Skeletal muscle tissue (tissue), 4 donors: ENCODE measurements around the gene MEF2A. TPM values are rescaled to one million over a fixed set of nuclear protein-coding genes. Genes with fewer than 3 reads are reported as not detected.

Source experiments
- H3K27ac ChIP-seq: one replicate; pipeline ENCODE4 v1.7.0; 2013; ENCODE audit warnings: mild to moderate bottlenecking, low read depth, low read length, inconsistent platforms
- H3K27me3 ChIP-seq, 3 donors: one replicate each; pipeline ENCODE4 v1.7.0; 2013; ENCODE audit warnings: low read length in 3 of 3; ENCODE audit not compliant: control insufficient read depth in 3 of 3, insufficient read depth in 3 of 3
- H3K36me3 ChIP-seq, 3 donors: one replicate each; pipeline ENCODE4 v1.7.0; 2013; ENCODE audit warnings: low read length in 3 of 3; ENCODE audit not compliant: control insufficient read depth in 3 of 3, insufficient read depth in 3 of 3
- H3K4me1 ChIP-seq, 3 donors: one replicate each; pipeline ENCODE4 v1.7.0; 2013; ENCODE audit warnings: low read length in 3 of 3, mild to moderate bottlenecking in 3 of 3; ENCODE audit not compliant: control insufficient read depth in 3 of 3, insufficient read depth in 3 of 3
- H3K4me3 ChIP-seq, 3 donors: one replicate each; pipeline ENCODE4 v1.7.0; 2013; ENCODE audit warnings: low read length in 3 of 3
- H3K9ac ChIP-seq, 3 donors: one replicate each; pipeline ENCODE4 v1.7.0; 2013; ENCODE audit warnings: low read length in 3 of 3, mild to moderate bottlenecking in 3 of 3, moderate library complexity in 2 of 3, low read depth in 1 of 3
- H3K9me3 ChIP-seq, 3 donors: one replicate each; pipeline ENCODE4 v1.7.0; 2013; ENCODE audit warnings: low read length in 3 of 3; ENCODE audit not compliant: control insufficient read depth in 3 of 3
- total RNA-seq: library from RNA; depleted of rRNA; stranded (reverse); fragments of >200 nt; gene quantifications from one replicate; pipeline ENCODE4 v1.2.3, GENCODE V29; 2014
- donor health status: Osteomylitis.

MEF2A gene
- total RNA-seq, 1 donor from 2014 or later, result 29.7 TPM

DNA sequence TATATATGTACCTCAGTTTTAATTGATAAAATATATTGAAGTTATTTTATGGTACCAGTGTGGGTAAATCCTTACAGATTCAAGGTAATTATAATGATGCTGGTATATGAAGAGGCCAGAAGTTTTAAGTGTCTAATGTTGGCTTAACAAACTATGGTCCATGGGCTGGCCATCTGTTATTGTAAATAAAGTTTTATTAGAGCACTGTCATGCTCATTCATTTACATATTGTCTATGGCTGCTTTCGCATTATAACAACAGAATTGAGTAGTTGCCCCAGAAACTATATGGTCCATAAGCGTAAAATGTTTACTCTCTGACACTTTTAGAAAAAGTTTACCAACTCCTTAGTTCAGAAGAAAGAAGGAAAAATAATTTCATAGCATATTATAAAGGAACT, 67.9 kb downstream of the MEF2A start:
- Histone ChIP-seq H3K4me1 (peaks cover 10 to 24% (median 20%) of the 10 kb centered on the region in 3 donors), H3K9ac (no peak overlapping the region), H3K27ac (no peak overlapping the region), H3K27me3 (no peaks in the 10 kb centered on the region), H3K4me3 (no peak overlapping the region), H3K36me3 (peaks cover 0 to 6% (median 0%) of the 10 kb centered on the region in 3 donors), H3K9me3 (no peaks in the 10 kb centered on the region)

DNA sequence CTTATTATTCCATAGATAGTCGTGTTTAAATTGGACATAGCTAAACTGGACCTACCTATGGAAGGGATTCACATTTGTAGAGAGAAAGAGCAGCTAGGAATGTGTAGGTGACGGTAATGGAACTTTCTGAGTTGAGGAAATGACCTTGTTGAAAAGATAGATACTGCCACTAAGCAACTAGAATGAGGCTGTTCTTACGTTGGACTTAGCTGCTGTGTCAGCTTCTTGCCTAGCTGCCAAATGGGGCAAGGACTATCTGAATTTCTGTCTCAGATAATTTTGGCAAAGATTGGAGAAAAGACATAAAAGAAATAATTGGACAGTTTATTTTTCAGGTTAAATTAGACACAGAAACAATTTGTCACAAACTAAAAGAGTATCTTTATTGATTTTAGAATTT, 68.8 kb downstream of the MEF2A start:
- H3K4me1 ChIP-seq, result peaks cover 10 to 24% (median 20%) of the 10 kb centered on the region in 3 donors

DNA sequence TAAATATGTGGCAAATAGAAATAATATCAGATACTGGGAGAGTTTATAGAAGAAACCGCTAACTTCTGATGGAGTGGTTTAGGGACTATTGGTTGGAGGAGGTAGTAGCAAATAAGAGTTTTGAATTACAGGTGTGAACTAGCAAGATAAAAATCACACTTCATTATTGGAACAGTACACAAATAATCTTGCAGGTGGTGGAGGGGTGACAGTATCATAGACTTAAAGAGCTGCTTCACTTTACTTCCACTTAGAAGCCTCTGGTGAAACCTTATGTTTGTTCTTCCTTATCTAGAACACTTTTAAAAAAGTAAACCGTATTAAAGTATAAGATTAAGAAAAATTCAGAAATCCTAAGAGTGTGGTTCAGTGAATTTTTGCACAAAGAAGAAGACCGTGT, 69.4 kb downstream of the MEF2A start:
- Histone ChIP-seq H3K9ac (no peak overlapping the region), H3K27ac (no peak overlapping the region), H3K36me3 (peaks cover 0 to 6% (median 0%) of the 10 kb centered on the region in 3 donors), H3K9me3 (no peaks in the 10 kb centered on the region), H3K4me3 (no peak overlapping the region), H3K4me1 (peaks cover 10 to 24% (median 20%) of the 10 kb centered on the region in 3 donors), H3K27me3 (no peaks in the 10 kb centered on the region)

More for the DNA sequence above, 68.8 kb downstream of the MEF2A start:
- Histone ChIP-seq H3K27me3 (no peaks in the 10 kb centered on the region), H3K4me3 (no peak overlapping the region), H3K36me3 (peaks cover 0 to 6% (median 0%) of the 10 kb centered on the region in 3 donors), H3K27ac (no peak overlapping the region), H3K9ac (no peak overlapping the region), H3K9me3 (no peaks in the 10 kb centered on the region)

DNA sequence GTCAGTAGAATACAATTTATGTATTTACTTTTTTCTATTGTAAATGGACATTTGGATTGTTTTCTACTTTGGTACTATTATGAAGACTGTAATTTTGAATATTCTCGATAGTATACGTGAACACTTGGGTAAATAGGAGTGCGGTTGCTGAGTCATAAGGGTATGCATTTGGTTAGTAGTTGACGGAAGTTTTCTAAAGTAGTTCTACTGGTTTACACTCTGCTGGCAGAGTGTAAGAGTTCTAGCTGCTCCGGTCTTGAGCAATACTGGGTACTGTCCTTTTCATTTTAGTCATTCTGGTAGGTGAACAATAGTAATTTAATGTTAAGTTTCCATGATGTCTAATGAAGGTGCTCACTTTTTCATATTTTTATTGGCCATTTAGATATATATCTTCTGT, 70.0 kb downstream of the MEF2A start:
- H3K4me3 ChIP-seq, result no peak overlapping the region
- no peak overlapping the region for H3K27ac ChIP-seq
- H3K36me3 ChIP-seq, result peaks cover 0 to 6% (median 0%) of the 10 kb centered on the region in 3 donors
- H3K9me3 ChIP-seq, result no peaks in the 10 kb centered on the region
- H3K4me1 ChIP-seq, result peaks cover 7 to 20% (median 17%) of the 10 kb centered on the region in 3 donors
- no peaks in the 10 kb centered on the region for H3K27me3 ChIP-seq
- H3K9ac ChIP-seq, result no peak overlapping the region

DNA sequence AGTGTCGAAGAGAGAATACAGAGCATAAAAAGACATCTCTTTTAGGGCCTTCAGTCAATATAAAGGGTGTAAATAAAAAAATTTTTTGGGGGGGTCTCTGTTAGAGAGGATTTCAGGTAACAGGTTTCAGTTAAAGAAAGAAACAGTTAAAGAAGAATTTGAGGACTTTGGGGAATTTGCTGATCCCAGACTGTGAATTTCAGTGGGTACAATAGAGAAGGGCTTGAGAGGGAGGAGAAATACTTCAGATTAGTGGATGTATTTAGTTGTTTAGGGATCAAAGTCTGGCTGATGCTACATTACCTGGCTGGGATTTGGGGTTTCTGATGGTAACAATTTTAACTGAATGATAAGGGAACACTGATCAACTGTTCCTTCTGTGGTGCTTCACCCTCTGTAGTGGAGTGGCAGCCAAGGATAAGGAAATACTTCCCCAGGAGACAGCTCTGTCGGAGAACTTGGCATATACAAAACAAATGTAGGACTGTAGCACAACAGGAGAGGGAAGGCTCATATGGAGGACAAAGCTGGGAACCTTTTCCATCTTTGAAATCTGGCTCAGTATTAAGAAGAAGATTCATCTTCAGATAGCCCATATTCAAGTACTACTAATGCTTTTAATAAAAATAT, 79.2 kb downstream of the MEF2A start:
- peaks cover 3 to 8% (median 4%) of the 10 kb centered on the region in 3 donors for H3K36me3 ChIP-seq
- H3K27ac ChIP-seq, result no peak overlapping the region
- no peaks in the 10 kb centered on the region for H3K27me3 ChIP-seq
- H3K9me3 ChIP-seq, result no peaks in the 10 kb centered on the region
- no peak overlapping the region for H3K9ac ChIP-seq
- H3K4me3 ChIP-seq, result no peak overlapping the region
- H3K4me1 ChIP-seq, result no peaks in the 10 kb centered on the region

DNA sequence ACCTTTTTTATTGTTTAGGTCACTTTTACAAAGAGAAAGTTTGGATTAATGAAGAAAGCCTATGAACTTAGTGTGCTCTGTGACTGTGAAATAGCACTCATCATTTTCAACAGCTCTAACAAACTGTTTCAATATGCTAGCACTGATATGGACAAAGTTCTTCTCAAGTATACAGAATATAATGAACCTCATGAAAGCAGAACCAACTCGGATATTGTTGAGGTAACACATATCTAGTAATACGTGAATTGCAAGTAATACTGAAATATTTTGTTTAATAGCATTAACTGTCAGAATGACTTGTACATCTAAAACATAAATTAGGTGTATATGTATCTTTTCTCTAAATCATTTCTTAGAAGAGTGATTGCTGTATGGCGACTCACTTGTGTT, 79.8 kb downstream of the MEF2A start:
- Histone ChIP-seq H3K4me3 (no peak overlapping the region), H3K4me1 (no peaks in the 10 kb centered on the region), H3K9me3 (no peaks in the 10 kb centered on the region), H3K36me3 (peaks cover 3 to 8% (median 8%) of the 10 kb centered on the region in 3 donors), H3K27me3 (no peaks in the 10 kb centered on the region), H3K27ac (no peak overlapping the region), H3K9ac (no peak overlapping the region)

DNA sequence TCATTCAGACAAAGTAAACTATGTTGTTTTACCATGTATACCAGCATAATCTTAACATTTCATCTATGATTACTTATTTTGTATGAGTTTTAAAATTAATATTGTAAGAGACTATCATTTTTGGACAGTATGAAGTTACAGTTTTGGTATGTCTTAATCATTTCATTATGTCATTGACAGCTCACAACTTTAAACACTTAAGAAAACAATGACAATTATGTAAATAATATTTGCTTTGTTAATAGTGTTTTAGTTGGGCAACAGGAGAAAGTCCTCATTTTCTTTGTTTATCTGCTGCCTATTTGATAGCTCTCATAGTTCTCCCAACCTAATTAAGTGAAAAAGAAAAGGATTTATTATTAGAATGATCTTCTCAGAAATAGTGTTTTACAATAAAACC, 80.2 kb downstream of the MEF2A start:
- no peaks in the 10 kb centered on the region for H3K9me3 ChIP-seq
- H3K9ac ChIP-seq, result no peak overlapping the region
- no peaks in the 10 kb centered on the region for H3K4me1 ChIP-seq
- no peak overlapping the region for H3K27ac ChIP-seq
- H3K4me3 ChIP-seq, result no peak overlapping the region
- H3K36me3 ChIP-seq, result peaks cover 2 to 8% (median 8%) of the 10 kb centered on the region in 3 donors
- no peaks in the 10 kb centered on the region for H3K27me3 ChIP-seq

DNA sequence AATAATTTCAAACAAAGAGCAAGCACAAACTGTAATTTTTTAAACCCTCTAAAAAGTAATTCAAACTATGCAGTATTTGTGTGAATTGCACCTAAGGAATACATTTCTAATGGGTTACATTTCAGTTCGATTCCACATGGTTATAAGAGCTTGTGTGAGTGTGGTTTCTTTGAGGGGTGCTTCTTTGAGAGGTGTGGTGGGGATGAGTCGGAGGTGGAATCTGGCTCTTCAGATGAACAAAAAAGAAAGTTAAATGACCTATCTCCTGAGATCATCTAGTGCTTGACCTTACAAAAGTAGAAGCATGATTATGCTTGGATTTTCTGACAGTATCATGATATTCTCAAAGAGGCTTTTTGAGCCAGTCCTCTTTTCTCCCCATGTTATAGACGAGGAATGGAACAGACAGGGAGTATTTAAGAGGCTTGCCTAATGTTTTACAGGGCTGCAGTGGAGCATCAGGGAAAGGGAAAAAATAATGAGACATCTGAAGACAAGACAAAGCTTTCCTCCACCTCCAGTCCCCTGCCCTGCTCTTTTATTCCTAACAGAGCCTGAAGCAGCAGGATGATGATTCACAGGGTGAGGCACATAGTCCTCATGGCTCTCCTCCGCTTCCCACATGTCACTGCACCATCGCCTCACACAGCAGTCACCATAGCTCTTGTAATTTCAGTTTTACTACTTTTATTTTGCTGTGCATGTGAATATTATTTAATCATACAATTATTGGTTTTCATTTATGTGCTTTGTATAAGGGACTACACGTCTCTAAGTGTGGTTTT, 85.4 kb downstream of the MEF2A start:
- Histone ChIP-seq H3K36me3 (peaks cover 0 to 10% (median 5%) of the 10 kb centered on the region in 3 donors), H3K9me3 (no peaks in the 10 kb centered on the region)

DNA sequence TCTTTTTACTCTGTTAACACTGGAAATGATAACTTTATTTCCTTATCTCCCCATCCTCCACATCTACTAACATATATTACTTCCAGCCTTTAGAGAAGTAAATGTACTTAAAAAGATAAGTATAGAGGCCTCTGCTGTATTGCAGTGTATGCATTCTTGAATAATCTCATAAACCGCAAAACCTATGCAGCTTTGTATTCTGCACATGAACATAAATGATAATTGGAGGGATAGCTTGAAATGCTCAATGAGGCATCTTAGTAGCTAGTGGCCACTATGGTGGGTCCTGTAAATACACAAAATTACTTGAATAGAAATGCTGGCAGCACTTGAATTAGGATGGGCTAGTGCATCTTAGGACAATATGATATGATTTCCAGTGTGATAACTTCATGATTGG, 90.4 kb downstream of the MEF2A start:
- H3K4me1 ChIP-seq, result no peaks in the 10 kb centered on the region
- H3K9me3 ChIP-seq, result no peaks in the 10 kb centered on the region
- H3K36me3 ChIP-seq, result peaks cover 0 to under 1% (median 0%) of the 10 kb centered on the region in 3 donors
- H3K9ac ChIP-seq, result no peak overlapping the region
- H3K4me3 ChIP-seq, result no peak overlapping the region
- no peak overlapping the region for H3K27ac ChIP-seq
- no peaks in the 10 kb centered on the region for H3K27me3 ChIP-seq

More for the DNA sequence above, 85.4 kb downstream of the MEF2A start:
- no peak overlapping the region for H3K27ac ChIP-seq
- H3K9ac ChIP-seq, result no peak overlapping the region
- no peak overlapping the region for H3K4me3 ChIP-seq
- no peaks in the 10 kb centered on the region for H3K4me1 ChIP-seq
- no peaks in the 10 kb centered on the region for H3K27me3 ChIP-seq

DNA sequence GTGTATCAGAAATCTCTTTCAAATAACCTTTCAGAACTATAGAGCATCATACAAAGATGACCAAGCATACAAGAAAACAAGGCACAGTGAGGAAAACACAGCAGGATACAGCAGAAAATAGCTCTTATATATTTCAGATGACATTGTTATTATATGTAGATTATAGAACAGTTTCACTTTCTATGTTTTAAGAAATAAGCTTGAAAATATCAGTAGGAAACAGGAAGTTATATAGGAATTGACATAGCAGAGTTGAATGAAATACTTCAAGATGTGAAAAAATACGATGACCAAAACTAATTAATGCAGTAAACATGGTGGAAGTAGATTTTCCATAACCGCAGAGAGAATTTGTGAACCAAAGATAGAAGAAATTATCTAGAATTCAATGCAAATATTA, 92.2 kb downstream of the MEF2A start:
- Histone ChIP-seq H3K4me3 (no peak overlapping the region), H3K9me3 (no peaks in the 10 kb centered on the region), H3K4me1 (peaks cover 0 to 3% (median 3%) of the 10 kb centered on the region in 3 donors)

More for the DNA sequence above, 92.2 kb downstream of the MEF2A start:
- no peak overlapping the region for H3K9ac ChIP-seq
- no peak overlapping the region for H3K27ac ChIP-seq
- no peaks in the 10 kb centered on the region for H3K27me3 ChIP-seq
- no peaks in the 10 kb centered on the region for H3K36me3 ChIP-seq
